ENCODE data around the gene CLDN24. TPM values are rescaled to one million over a fixed set of nuclear protein-coding genes. Genes with fewer than 3 reads are reported as not detected.
A peak's percentile ranks its signal among the peaks of the same experiment; 100 is the strongest.

The CLDN24 gene
- total and polyA plus RNA-seq, 5 donors from 2014 or later, result not detected

GRCh38 chr4:183333983-183334382, 11.8 kb upstream of the CLDN24 start:
- no peaks in the 10 kb centered on the region for H3K36me3 ChIP-seq (ENCODE audit: control insufficient read depth, insufficient read depth, low read length)
- no peaks in the 10 kb centered on the region for H3K4me1 ChIP-seq (ENCODE audit: control insufficient read depth, insufficient read depth, low read length, poor library complexity, severe bottlenecking)
- Mint-ChIP-seq H3K27ac (no peak overlapping the region), H3K4me3 (no peak overlapping the region), H3K27me3 (no peaks in the 10 kb centered on the region), H3K36me3 (no peaks in the 10 kb centered on the region), H3K9me3 (peaks cover 0 to 2% (median 0%) of the 10 kb centered on the region in 7 donors), H3K4me1 (peaks cover 0 to 2% (median 0%) of the 10 kb centered on the region in 4 donors)
- no peaks in the 10 kb centered on the region for H3K9me3 ChIP-seq (ENCODE audit: control insufficient read depth in 2 of 2, low read length in 2 of 2)
- no peak for DNase-seq
- H3K27ac ChIP-seq (ENCODE audit: insufficient read depth, low read length, poor library complexity, severe bottlenecking), result no peak overlapping the region
- no peak overlapping the region for H3K4me3 ChIP-seq (ENCODE audit: low read depth, low read length)
- no peaks in the 10 kb centered on the region for H3K27me3 ChIP-seq (ENCODE audit: control insufficient read depth, insufficient read depth, low read length)
- no peak for ATAC-seq (ENCODE audit: low read depth in 2 of 2)

- H3K36me3 Mint-ChIP-seq, result no peaks in the 10 kb centered on the region
- Histone ChIP-seq H3K36me3 (ENCODE audit: control insufficient read depth, insufficient read depth, low read length) (no peaks in the 10 kb centered on the region), H3K4me3 (ENCODE audit: low read depth, low read length) (no peak overlapping the region), H3K9me3 (ENCODE audit: control insufficient read depth in 2 of 2, low read length in 2 of 2) (no peaks in the 10 kb centered on the region), H3K27me3 (ENCODE audit: control insufficient read depth, insufficient read depth, low read length) (no peaks in the 10 kb centered on the region), H3K27ac (ENCODE audit: insufficient read depth, low read length, poor library complexity, severe bottlenecking) (no peak overlapping the region), H3K4me1 (ENCODE audit: control insufficient read depth, insufficient read depth, low read length, poor library complexity, severe bottlenecking) (no peaks in the 10 kb centered on the region)
- DNase-seq, result no peak
- peaks cover 0 to 2% (median 0%) of the 10 kb centered on the region in 4 donors for H3K4me1 Mint-ChIP-seq
- H3K4me3 Mint-ChIP-seq, result no peak overlapping the region
- H3K27ac Mint-ChIP-seq, result no peak overlapping the region
- ATAC-seq (ENCODE audit: low read depth in 2 of 2), result no peak
- H3K27me3 Mint-ChIP-seq, result no peaks in the 10 kb centered on the region
- H3K9me3 Mint-ChIP-seq, result peaks cover 0 to 1% (median 0%) of the 10 kb centered on the region in 7 donors
Observed at GRCh38 chr4:183333202-183333601, 11.0 kb upstream of the CLDN24 start.

GRCh38 chr4:183332447-183332846, 10.2 kb upstream of the CLDN24 start:
- Mint-ChIP-seq H3K27ac (peak overlapping the region in 1 of 3 donors; percentile 39), H3K36me3 (no peaks in the 10 kb centered on the region), H3K4me1 (peaks cover 0 to 2% (median 0%) of the 10 kb centered on the region in 4 donors)

GRCh38 chr4:183330841-183331240, 8.6 kb upstream of the CLDN24 start:
- H3K27ac ChIP-seq (ENCODE audit: insufficient read depth, low read length, poor library complexity, severe bottlenecking), result no peak overlapping the region
- Mint-ChIP-seq H3K27me3 (no peaks in the 10 kb centered on the region), H3K4me1 (peaks cover 0 to 2% (median 0%) of the 10 kb centered on the region in 4 donors), H3K36me3 (peaks cover 5% of the 10 kb centered on the region), H3K4me3 (no peak overlapping the region), H3K9me3 (no peaks in the 10 kb centered on the region), H3K27ac (no peak overlapping the region)
- DNase-seq, result no peak
- H3K4me3 ChIP-seq (ENCODE audit: low read depth, low read length), result no peak overlapping the region
- ATAC-seq (ENCODE audit: low read depth in 2 of 2), result no peak
- H3K4me1 ChIP-seq (ENCODE audit: control insufficient read depth, insufficient read depth, low read length, poor library complexity, severe bottlenecking), result no peaks in the 10 kb centered on the region
- no peaks in the 10 kb centered on the region for H3K9me3 ChIP-seq (ENCODE audit: control insufficient read depth in 2 of 2, low read length in 2 of 2)
- no peaks in the 10 kb centered on the region for H3K27me3 ChIP-seq (ENCODE audit: control insufficient read depth, insufficient read depth, low read length)
- no peaks in the 10 kb centered on the region for H3K36me3 ChIP-seq (ENCODE audit: control insufficient read depth, insufficient read depth, low read length)

More at GRCh38 chr4:183332447-183332846, 10.2 kb upstream of the CLDN24 start:
- Mint-ChIP-seq H3K9me3 (no peaks in the 10 kb centered on the region), H3K4me3 (no peak overlapping the region), H3K27me3 (no peaks in the 10 kb centered on the region)
- Histone ChIP-seq H3K4me1 (ENCODE audit: control insufficient read depth, insufficient read depth, low read length, poor library complexity, severe bottlenecking) (no peaks in the 10 kb centered on the region), H3K36me3 (ENCODE audit: control insufficient read depth, insufficient read depth, low read length) (no peaks in the 10 kb centered on the region), H3K27ac (ENCODE audit: insufficient read depth, low read length, poor library complexity, severe bottlenecking) (no peak overlapping the region), H3K4me3 (ENCODE audit: low read depth, low read length) (no peak overlapping the region), H3K9me3 (ENCODE audit: control insufficient read depth in 2 of 2, low read length in 2 of 2) (no peaks in the 10 kb centered on the region), H3K27me3 (ENCODE audit: control insufficient read depth, insufficient read depth, low read length) (no peaks in the 10 kb centered on the region)
- ATAC-seq (ENCODE audit: low read depth in 2 of 2) (no peak), DNase-seq (no peak)

- Histone ChIP-seq H3K36me3 (ENCODE audit: control insufficient read depth, insufficient read depth, low read length) (no peaks in the 10 kb centered on the region), H3K4me1 (ENCODE audit: control insufficient read depth, insufficient read depth, low read length, poor library complexity, severe bottlenecking) (no peaks in the 10 kb centered on the region), H3K27me3 (ENCODE audit: control insufficient read depth, insufficient read depth, low read length) (no peaks in the 10 kb centered on the region), H3K4me3 (ENCODE audit: low read depth, low read length) (no peak overlapping the region), H3K9me3 (ENCODE audit: control insufficient read depth in 2 of 2, low read length in 2 of 2) (no peaks in the 10 kb centered on the region), H3K27ac (ENCODE audit: insufficient read depth, low read length, poor library complexity, severe bottlenecking) (no peak overlapping the region)
- Mint-ChIP-seq H3K4me3 (no peak overlapping the region), H3K27ac (no peak overlapping the region), H3K27me3 (no peaks in the 10 kb centered on the region), H3K36me3 (peaks cover 5% of the 10 kb centered on the region), H3K9me3 (no peaks in the 10 kb centered on the region), H3K4me1 (no peaks in the 10 kb centered on the region)
- no peak for ATAC-seq (ENCODE audit: low read depth in 2 of 2)
- DNase-seq, result no peak
Observed at GRCh38 chr4:183329954-183330742, 7.9 kb upstream of the CLDN24 start.

- DNase-seq (no peak), ATAC-seq (ENCODE audit: low read depth in 2 of 2) (no peak)
- Histone ChIP-seq H3K4me1 (ENCODE audit: control insufficient read depth, insufficient read depth, low read length, poor library complexity, severe bottlenecking) (no peaks in the 10 kb centered on the region), H3K36me3 (ENCODE audit: control insufficient read depth, insufficient read depth, low read length) (no peaks in the 10 kb centered on the region), H3K27me3 (ENCODE audit: control insufficient read depth, insufficient read depth, low read length) (no peaks in the 10 kb centered on the region), H3K4me3 (ENCODE audit: low read depth, low read length) (no peak overlapping the region), H3K27ac (ENCODE audit: insufficient read depth, low read length, poor library complexity, severe bottlenecking) (no peak overlapping the region), H3K9me3 (ENCODE audit: control insufficient read depth in 2 of 2, low read length in 2 of 2) (no peaks in the 10 kb centered on the region)
- Mint-ChIP-seq H3K4me1 (no peaks in the 10 kb centered on the region), H3K27ac (no peak overlapping the region), H3K27me3 (no peaks in the 10 kb centered on the region), H3K36me3 (peaks cover 5% of the 10 kb centered on the region), H3K9me3 (no peaks in the 10 kb centered on the region), H3K4me3 (no peak overlapping the region)
Observed at GRCh38 chr4:183329244-183329643, 7.0 kb upstream of the CLDN24 start.

- Histone ChIP-seq H3K27ac (ENCODE audit: insufficient read depth, low read length, poor library complexity, severe bottlenecking) (no peak overlapping the region), H3K4me1 (ENCODE audit: control insufficient read depth, insufficient read depth, low read length, poor library complexity, severe bottlenecking) (no peaks in the 10 kb centered on the region), H3K4me3 (ENCODE audit: low read depth, low read length) (no peak overlapping the region), H3K36me3 (ENCODE audit: control insufficient read depth, insufficient read depth, low read length) (no peaks in the 10 kb centered on the region), H3K9me3 (ENCODE audit: control insufficient read depth in 2 of 2, low read length in 2 of 2) (no peaks in the 10 kb centered on the region), H3K27me3 (ENCODE audit: control insufficient read depth, insufficient read depth, low read length) (no peaks in the 10 kb centered on the region)
- no peak overlapping the region for H3K27ac Mint-ChIP-seq
- peaks cover 5% of the 10 kb centered on the region for H3K36me3 Mint-ChIP-seq
- ATAC-seq (ENCODE audit: low read depth in 2 of 2) (no peak), DNase-seq (no peak)
- no peaks in the 10 kb centered on the region for H3K9me3 Mint-ChIP-seq
- H3K4me3 Mint-ChIP-seq, result no peak overlapping the region
- H3K27me3 Mint-ChIP-seq, result no peaks in the 10 kb centered on the region
- no peaks in the 10 kb centered on the region for H3K4me1 Mint-ChIP-seq
Observed at GRCh38 chr4:183328832-183329231, 6.6 kb upstream of the CLDN24 start.

- Mint-ChIP-seq H3K4me3 (no peak overlapping the region), H3K27ac (no peak overlapping the region), H3K4me1 (no peaks in the 10 kb centered on the region), H3K27me3 (no peaks in the 10 kb centered on the region), H3K36me3 (peaks cover 5% of the 10 kb centered on the region), H3K9me3 (no peaks in the 10 kb centered on the region)
- no peaks in the 10 kb centered on the region for H3K36me3 ChIP-seq (ENCODE audit: control insufficient read depth, insufficient read depth, low read length)
- H3K4me3 ChIP-seq (ENCODE audit: low read depth, low read length), result no peak overlapping the region
- DNase-seq (no peak), ATAC-seq (ENCODE audit: low read depth in 2 of 2) (no peak)
- H3K27ac ChIP-seq (ENCODE audit: insufficient read depth, low read length, poor library complexity, severe bottlenecking), result no peak overlapping the region
- H3K4me1 ChIP-seq (ENCODE audit: control insufficient read depth, insufficient read depth, low read length, poor library complexity, severe bottlenecking), result no peaks in the 10 kb centered on the region
- no peaks in the 10 kb centered on the region for H3K27me3 ChIP-seq (ENCODE audit: control insufficient read depth, insufficient read depth, low read length)
- no peaks in the 10 kb centered on the region for H3K9me3 ChIP-seq (ENCODE audit: control insufficient read depth in 2 of 2, low read length in 2 of 2)
Observed at GRCh38 chr4:183327827-183328226, 5.6 kb upstream of the CLDN24 start.

All from CD4-positive, CD25-positive, alpha-beta regulatory T cell (primary cell).